ENCODE measurements around the gene IGFBP3.

DNA sequence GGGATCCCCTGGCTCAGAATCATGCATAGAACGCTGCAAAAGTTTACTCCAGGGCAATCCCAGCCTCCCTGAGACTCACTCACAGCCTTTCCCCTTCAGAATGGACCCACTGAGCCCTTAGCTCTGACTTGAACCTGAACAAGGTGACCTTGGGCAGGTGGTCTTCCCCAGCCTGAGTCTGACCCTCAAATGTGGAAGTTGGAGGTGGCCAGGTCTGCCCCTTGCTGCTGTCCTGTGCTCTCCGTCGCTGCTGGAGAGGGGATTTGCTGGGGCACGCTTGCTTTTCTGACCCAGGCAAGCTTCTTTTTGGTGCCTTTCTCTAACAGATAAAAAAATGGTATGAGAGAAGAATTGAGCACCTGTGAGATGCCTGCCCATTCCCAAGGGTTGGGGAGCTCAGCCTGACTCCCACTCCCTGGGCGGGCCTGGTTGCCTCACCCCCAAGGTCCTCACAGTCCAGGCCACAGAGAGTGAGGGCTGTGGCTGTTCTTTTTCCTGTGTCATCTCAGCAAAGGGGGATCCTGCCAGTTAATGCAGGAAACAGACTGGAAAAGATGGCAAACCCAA lies 46.6 kb upstream of the IGFBP3 start:
- TF ChIP-seq CTCF (IDR thresholded peaks at IDR 0.05) (no peak), POLR2A (IDR thresholded peaks at IDR 0.05) (no peak), POLR2AphosphoS5 (IDR thresholded peaks at IDR 0.05) (no peak), EP300 (IDR thresholded peaks at IDR 0.05) (no peak)

Data from gastroesophageal sphincter (tissue), 3 donors.